Measurements from ENCODE around the gene TGFB2.

TGFB2 gene

DNA sequence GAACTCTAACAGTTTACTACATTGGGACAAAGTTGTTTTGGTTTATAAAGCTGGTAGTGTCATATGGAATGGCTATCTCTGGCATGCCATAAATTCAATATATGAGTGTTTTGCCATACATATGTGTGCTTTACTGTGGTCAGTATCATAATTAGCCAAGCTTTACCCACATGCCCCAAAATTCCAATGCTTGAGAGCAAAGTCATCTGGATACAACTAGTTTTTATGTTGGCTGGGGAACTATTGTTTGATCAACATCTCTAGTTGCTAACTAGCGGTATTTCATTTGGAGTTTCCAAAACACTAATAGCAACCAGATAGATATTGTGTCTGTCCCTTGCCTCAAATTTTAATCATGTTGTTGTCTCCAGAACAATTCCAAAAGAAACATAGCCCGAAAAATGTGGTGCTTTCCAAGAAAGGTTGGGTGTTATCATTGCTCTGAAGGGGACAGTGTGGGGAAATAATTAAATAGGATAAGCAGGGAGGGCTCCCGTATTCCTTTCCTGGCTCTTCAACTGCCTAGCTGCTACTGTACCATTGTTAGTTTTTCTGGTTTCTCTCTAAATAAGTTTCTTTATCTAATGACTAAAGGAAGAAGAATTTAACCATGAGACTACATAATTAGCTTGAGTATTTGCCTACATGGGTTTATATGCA is 136.1 kb downstream of the TGFB2 start:
- H3K4me3 ChIP-seq (ENCODE audit: low read depth, low read length), result no peak overlapping the region
- DNase-seq (ENCODE audit: low read depth), result no peak

DNA sequence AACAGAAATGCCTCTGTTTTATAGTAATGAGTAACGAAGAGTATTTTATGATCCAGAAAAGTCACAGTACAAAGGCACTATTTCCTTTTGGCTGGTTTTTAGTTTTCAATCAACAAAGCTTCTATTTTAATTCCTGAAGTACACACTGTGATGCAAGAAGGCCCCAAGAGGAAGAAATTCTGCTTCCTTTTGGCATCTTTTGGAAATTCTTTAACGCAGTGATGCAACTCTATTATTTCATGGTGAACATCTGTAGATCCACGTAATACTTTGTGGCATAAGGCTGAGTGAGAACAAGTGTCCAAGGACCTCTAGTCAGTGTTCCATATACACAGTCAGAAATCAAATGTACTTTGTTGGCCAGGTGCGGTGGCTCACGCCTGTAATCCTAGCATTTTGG is 137.5 kb downstream of the TGFB2 start:
- H3K4me3 ChIP-seq (ENCODE audit: low read depth, low read length), result no peak overlapping the region
- no peak for DNase-seq (ENCODE audit: low read depth)
- TF ChIP-seq, protein P1, sequence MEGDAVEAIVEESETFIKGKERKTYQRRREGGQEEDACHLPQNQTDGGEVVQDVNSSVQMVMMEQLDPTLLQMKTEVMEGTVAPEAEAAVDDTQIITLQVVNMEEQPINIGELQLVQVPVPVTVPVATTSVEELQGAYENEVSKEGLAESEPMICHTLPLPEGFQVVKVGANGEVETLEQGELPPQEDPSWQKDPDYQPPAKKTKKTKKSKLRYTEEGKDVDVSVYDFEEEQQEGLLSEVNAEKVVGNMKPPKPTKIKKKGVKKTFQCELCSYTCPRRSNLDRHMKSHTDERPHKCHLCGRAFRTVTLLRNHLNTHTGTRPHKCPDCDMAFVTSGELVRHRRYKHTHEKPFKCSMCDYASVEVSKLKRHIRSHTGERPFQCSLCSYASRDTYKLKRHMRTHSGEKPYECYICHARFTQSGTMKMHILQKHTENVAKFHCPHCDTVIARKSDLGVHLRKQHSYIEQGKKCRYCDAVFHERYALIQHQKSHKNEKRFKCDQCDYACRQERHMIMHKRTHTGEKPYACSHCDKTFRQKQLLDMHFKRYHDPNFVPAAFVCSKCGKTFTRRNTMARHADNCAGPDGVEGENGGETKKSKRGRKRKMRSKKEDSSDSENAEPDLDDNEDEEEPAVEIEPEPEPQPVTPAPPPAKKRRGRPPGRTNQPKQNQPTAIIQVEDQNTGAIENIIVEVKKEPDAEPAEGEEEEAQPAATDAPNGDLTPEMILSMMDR (IDR thresholded peaks at IDR 0.05; ENCODE audit: control insufficient read depth, extremely low read depth, insufficient read depth), result no peak

More for the DNA sequence above, 136.1 kb downstream of the TGFB2 start:
- TF ChIP-seq, protein P1 (IDR thresholded peaks at IDR 0.05; ENCODE audit: control insufficient read depth, extremely low read depth, insufficient read depth), result no peak

- H3K4me3 ChIP-seq (ENCODE audit: low read depth, low read length), result no peak overlapping the region
- TF ChIP-seq, protein P1 (IDR thresholded peaks at IDR 0.05; ENCODE audit: control insufficient read depth, extremely low read depth, insufficient read depth), result no peak
- no peak for DNase-seq (ENCODE audit: low read depth)
These were observed 140.2 kb downstream of the TGFB2 start for GRCh38 chr1:218485241-218485928.

- DNase-seq (ENCODE audit: low read depth), result no peak
- no peak overlapping the region for H3K4me3 ChIP-seq (ENCODE audit: low read depth, low read length)
- TF ChIP-seq, protein P1 (IDR thresholded peaks at IDR 0.05; ENCODE audit: control insufficient read depth, extremely low read depth, insufficient read depth), result no peak
These were observed 143.4 kb downstream of the TGFB2 start for GRCh38 chr1:218488531-218488930.

DNA sequence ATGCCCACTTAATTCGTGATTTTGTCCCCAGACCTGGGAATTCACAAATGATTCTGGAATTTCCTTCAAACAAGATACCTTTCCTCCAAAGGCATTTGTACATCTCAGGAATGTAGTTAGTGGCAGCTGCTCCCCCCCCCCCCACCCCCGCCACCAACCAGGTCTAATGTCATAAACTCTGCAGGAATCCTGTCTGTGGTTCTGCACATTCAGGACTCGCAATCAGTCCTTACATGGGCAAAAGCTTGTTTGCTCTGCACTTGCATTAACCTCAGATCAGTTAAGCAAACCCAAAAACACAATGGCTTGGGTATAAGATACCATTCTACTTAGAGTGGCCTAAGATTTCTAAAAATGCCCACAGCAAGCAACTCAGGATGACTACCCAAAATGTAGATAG is 143.8 kb downstream of the TGFB2 start:
- DNase-seq (ENCODE audit: low read depth), result no peak
- no peak overlapping the region for H3K4me3 ChIP-seq (ENCODE audit: low read depth, low read length)
- TF ChIP-seq, protein P1 (IDR thresholded peaks at IDR 0.05; ENCODE audit: control insufficient read depth, extremely low read depth, insufficient read depth), result no peak

GRCh38 chr1:218490406-218490922 is 145.3 kb downstream of the TGFB2 start:
- DNase-seq (ENCODE audit: low read depth), result peak; percentile 86
- TF ChIP-seq, protein P1 (IDR thresholded peaks at IDR 0.05; ENCODE audit: control insufficient read depth, extremely low read depth, insufficient read depth), result no peak
- H3K4me3 ChIP-seq (ENCODE audit: low read depth, low read length), result no peak overlapping the region

Measured in LNCaP clone FGC (cell line).